ENCODE measurements around the gene NDUFAF3. TPM values are rescaled to one million over a fixed set of nuclear protein-coding genes. Genes with fewer than 3 reads are reported as not detected.

The NDUFAF3 gene
- total RNA-seq, 4 donors from 2014 or later, result 116 to 122 (median 118) TPM

DNA sequence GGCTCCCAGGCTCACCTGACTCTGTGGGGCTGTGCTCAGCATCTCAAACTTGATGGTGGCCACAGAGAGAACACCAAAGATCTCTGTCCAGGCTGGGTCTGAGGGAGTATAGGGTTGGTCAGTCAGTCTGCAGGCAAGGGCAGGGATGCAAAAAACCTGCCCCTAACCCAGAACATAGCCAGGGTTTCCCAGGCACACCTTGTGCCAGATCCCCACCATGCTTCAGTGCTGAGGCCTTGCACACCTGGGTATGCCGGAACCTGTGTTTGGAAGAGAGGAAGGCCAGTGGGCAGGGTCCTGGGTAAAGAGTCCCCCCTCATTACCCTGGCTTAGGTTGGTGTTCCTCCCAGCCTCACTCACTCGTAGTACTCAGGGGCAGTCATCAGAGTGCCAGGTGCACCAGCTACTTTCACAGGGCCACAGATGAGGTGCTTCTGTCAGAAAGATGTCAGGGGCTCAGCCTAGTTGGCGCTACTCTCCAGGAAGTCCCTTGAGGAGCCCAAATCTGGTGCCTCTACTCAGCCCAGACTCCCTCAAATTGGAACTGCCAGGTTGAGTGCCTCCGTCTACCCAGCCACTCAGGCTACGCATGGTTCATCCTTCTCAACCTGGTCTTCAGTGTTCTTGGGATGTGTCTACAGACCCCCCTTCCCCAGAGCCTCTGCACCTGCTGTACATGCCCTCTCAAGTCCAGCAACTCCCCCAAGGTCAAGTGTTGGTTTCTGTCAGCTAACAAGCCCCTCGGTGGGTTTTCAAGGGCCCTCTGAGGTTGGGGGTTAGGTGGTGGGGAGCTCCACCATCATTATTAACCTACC lies 5.3 kb upstream of the NDUFAF3 start:
- Histone ChIP-seq H3K4me3 (no peak overlapping the region), H3K27ac (peak overlapping the region in 1 of 4 donors; percentile 89), H3K9me3 (no peaks in the 10 kb centered on the region), H3K36me3 (peaks cover 0 to 51% (median 7%) of the 10 kb centered on the region in 3 donors), H3K27me3 (no peaks in the 10 kb centered on the region), H3K4me1 (peaks cover 0 to 45% (median 24%) of the 10 kb centered on the region in 4 donors)
- 76 to 78% methylated on average over 3 to 5 of the region's 6 CpGs for WGBS, 2 donors
- no peak for DNase-seq (ENCODE audit: low spot score in 2 of 2)
- TF ChIP-seq POLR2A (IDR thresholded peaks at IDR 0.05) (no peak), EP300 (IDR thresholded peaks at IDR 0.05) (no peak)
- TF ChIP-seq, protein P1, sequence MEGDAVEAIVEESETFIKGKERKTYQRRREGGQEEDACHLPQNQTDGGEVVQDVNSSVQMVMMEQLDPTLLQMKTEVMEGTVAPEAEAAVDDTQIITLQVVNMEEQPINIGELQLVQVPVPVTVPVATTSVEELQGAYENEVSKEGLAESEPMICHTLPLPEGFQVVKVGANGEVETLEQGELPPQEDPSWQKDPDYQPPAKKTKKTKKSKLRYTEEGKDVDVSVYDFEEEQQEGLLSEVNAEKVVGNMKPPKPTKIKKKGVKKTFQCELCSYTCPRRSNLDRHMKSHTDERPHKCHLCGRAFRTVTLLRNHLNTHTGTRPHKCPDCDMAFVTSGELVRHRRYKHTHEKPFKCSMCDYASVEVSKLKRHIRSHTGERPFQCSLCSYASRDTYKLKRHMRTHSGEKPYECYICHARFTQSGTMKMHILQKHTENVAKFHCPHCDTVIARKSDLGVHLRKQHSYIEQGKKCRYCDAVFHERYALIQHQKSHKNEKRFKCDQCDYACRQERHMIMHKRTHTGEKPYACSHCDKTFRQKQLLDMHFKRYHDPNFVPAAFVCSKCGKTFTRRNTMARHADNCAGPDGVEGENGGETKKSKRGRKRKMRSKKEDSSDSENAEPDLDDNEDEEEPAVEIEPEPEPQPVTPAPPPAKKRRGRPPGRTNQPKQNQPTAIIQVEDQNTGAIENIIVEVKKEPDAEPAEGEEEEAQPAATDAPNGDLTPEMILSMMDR (IDR thresholded peaks at IDR 0.05), result no peak

DNA sequence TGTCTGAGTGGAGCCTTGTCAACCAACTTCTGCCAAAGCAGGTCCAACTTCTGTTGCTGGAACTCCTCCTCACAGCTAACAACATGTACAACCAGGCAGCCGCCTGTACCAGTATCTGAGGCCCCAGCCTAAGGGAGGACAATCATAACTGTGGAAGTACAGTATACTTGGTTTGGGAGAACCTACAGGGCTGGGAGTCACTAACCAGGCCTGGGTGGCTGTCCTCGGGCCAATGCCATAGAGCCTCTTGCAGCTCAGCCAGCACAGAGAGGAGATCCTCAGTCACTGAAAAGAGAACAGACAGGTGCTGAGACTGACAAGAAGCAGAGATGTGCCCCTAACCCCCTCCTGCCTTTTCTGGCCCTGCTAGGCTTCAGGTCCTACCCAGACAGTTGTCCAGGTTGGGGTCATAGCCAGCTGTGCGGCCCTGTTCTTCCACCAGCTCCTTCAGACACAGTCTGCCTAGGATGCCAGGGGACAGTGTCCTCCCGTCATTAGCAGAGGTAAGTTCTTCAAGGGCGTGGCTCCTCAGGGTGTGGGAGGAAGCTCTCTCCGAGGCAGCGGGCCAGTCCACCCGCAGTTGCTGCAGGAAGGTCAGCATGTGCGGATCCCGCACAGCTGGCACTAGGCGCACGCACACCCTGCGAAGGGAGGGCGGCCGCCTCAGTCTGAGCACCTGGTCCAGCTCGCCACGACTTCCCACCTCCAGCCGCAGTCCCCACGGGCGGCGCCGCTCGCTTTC lies 4.5 kb upstream of the NDUFAF3 start:
- no peaks in the 10 kb centered on the region for H3K27me3 ChIP-seq
- peak overlapping the region; percentile 69 to 96 (median 70) for H3K4me3 ChIP-seq
- WGBS, 2 donors, result 6 to 25% methylated on average over 8 to 15 of the region's 23 CpGs
- H3K36me3 ChIP-seq, result peaks cover 0 to 44% (median 7%) of the 10 kb centered on the region in 3 donors
- peak overlapping the region in 3 of 4 donors; percentile 85 to 89 (median 86) for H3K27ac ChIP-seq
- TF ChIP-seq, protein P1 (IDR thresholded peaks at IDR 0.05), result no peak
- TF ChIP-seq EP300 (IDR thresholded peaks at IDR 0.05) (no peak), POLR2A (IDR thresholded peaks at IDR 0.05) (no peak)
- peaks cover 0 to 42% (median 24%) of the 10 kb centered on the region in 4 donors for H3K4me1 ChIP-seq
- DNase-seq (ENCODE audit: low spot score in 2 of 2), result no peak
- no peaks in the 10 kb centered on the region for H3K9me3 ChIP-seq

DNA sequence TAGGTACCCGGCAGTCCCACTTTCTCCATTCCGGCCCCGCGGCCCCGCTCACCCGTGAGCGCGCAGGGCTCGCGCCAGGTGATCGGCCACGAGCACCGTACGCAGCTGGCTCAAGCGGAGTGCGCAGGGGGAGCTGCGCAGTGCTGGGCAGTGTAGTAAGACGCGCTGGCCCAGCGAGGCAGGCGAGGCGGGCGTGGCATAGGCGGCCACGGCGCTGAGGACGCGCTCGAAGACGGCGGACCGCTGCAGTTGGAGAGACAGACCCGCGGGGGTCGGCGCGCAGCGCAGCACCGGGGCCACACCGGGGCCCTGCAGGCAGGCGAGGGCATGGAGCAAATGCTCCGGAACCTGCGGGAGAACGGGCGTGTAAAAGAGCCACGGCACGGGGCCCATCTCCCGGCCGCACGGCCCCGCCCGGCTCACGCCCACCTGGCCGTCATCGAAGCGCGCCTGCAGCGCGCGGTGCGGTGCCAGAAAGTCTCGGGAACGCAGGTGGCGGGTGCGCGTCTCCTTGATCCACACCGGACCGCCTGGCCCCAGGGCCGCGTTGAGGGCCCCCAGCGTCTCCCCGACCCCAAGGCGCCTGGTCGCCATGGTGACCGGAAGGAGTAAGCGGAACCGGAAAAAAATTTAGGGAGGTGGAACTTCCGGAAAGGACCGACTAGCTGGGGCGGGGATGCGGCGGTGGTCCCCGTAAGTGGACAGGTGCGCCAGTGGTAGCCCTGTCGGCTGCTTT lies 3.8 kb upstream of the NDUFAF3 start, which contains the start of gene DALRD3:
TSS of gene DALRD3 (minus strand) at position 610 of the 736 bp plus-strand sequence. CDS start at position 594, 16 bp downstream.
- peak within 1 kb of the TSS; percentile 69 to 96 (median 70) for H3K4me3 ChIP-seq
- no peaks in the 10 kb centered on the region for H3K9me3 ChIP-seq
- peaks cover 0 to 40% (median 7%) of the 10 kb centered on the region in 3 donors for H3K36me3 ChIP-seq
- no peaks in the 10 kb centered on the region for H3K27me3 ChIP-seq
- peak; percentile 51 to 60 for DNase-seq (ENCODE audit: low spot score in 2 of 2)
- peak within 1 kb of the TSS; percentile 32 to 100 (median 88) for H3K27ac ChIP-seq
- TF ChIP-seq, protein P1 (IDR thresholded peaks at IDR 0.05), result no peak
- TF ChIP-seq EP300 (IDR thresholded peaks at IDR 0.05) (peak in 1 of 2 donors; percentile 82), POLR2A (IDR thresholded peaks at IDR 0.05) (peak; percentile 41 to 55)
- WGBS, 2 donors, result 0 to 1% methylated on average over 37 to 52 of the region's 85 CpGs
- H3K4me1 ChIP-seq, result peaks cover 0 to 46% (median 31%) of the 10 kb centered on the region in 4 donors

DNA sequence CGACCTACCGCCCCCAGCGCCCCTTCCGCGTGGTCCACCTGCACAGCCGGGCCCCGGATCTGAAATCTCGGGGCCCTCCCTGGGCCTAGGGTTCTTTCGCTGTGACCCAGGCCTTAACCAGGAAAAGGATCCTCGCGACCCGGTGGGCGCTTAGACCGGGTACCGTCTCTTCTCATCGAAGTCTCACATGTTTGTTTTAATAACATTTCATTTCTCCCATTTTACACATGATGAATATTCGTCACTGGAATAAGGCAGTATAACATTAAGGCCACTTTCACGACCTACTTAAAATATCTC lies 3.3 kb upstream of the NDUFAF3 start:
- Histone ChIP-seq H3K27me3 (no peaks in the 10 kb centered on the region), H3K4me1 (peaks cover 0 to 47% (median 34%) of the 10 kb centered on the region in 4 donors), H3K4me3 (peak overlapping the region; percentile 69 to 96 (median 70)), H3K36me3 (peaks cover 0 to 40% (median 7%) of the 10 kb centered on the region in 3 donors), H3K9me3 (no peaks in the 10 kb centered on the region), H3K27ac (peak overlapping the region; percentile 32 to 89 (median 86))
- TF ChIP-seq POLR2A (IDR thresholded peaks at IDR 0.05) (no peak), EP300 (IDR thresholded peaks at IDR 0.05) (no peak)
- TF ChIP-seq, protein P1 (IDR thresholded peaks at IDR 0.05), result no peak
- DNase-seq (ENCODE audit: low spot score in 2 of 2), result no peak
- WGBS, 2 donors, result 2% methylated on average over 18 of the region's 18 CpGs

Data from tibial nerve (tissue), 4 donors.